ENCODE measurements around the gene AMPD3. TPM values are rescaled to one million over a fixed set of nuclear protein-coding genes. Genes with fewer than 3 reads are reported as not detected.
A peak's percentile ranks its signal among the peaks of the same experiment; 100 is the strongest.

Gene AMPD3
- total RNA-seq, 1 donor from 2014 or later = 7.1 TPM

GRCh38 chr11:10534316-10534715 is 79.3 kb downstream of the AMPD3 start:
- no peak for TF ChIP-seq CTCF (conservative IDR thresholded peaks at IDR 0.05; ENCODE audit: low read depth, low read length)
- DNase-seq (ENCODE audit: low read depth) = no peak
- no peak overlapping the region for H3K4me3 ChIP-seq (ENCODE audit: low read depth, low read length)

GRCh38 chr11:10537600-10537999 is 82.5 kb downstream of the AMPD3 start:
- no peak for TF ChIP-seq CTCF (conservative IDR thresholded peaks at IDR 0.05; ENCODE audit: low read depth, low read length)
- H3K4me3 ChIP-seq (ENCODE audit: low read depth, low read length) = no peak overlapping the region
- DNase-seq (ENCODE audit: low read depth) = no peak

GRCh38 chr11:10538924-10539323 is 83.9 kb downstream of the AMPD3 start:
- TF ChIP-seq CTCF (conservative IDR thresholded peaks at IDR 0.05; ENCODE audit: low read depth, low read length) = no peak
- no peak overlapping the region for H3K4me3 ChIP-seq (ENCODE audit: low read depth, low read length)
- DNase-seq (ENCODE audit: low read depth) = no peak

- TF ChIP-seq CTCF (conservative IDR thresholded peaks at IDR 0.05; ENCODE audit: low read depth, low read length) = no peak
- H3K4me3 ChIP-seq (ENCODE audit: low read depth, low read length) = no peak overlapping the region
- no peak for DNase-seq (ENCODE audit: low read depth)
These were observed 84.3 kb downstream of the AMPD3 start for GRCh38 chr11:10539339-10539738.

GRCh38 chr11:10540546-10540914 is 85.5 kb downstream of the AMPD3 start:
- TF ChIP-seq CTCF (conservative IDR thresholded peaks at IDR 0.05; ENCODE audit: low read depth, low read length) = no peak
- DNase-seq (ENCODE audit: low read depth) = no peak
- peak overlapping the region; percentile 77 for H3K4me3 ChIP-seq (ENCODE audit: low read depth, low read length)

GRCh38 chr11:10540915-10541560 is 86.0 kb downstream of the AMPD3 start, which contains the start of gene RNF141:
Gene RNF141 (minus strand): TSS chr11:10541187. CDS start chr11:10534158, 7,029 bp downstream.
- peak within 1 kb of the TSS; percentile 77 for H3K4me3 ChIP-seq (ENCODE audit: low read depth, low read length)
- peak; percentile 73 for TF ChIP-seq CTCF (conservative IDR thresholded peaks at IDR 0.05; ENCODE audit: low read depth, low read length)
- DNase-seq (ENCODE audit: low read depth) = peak; percentile 15

GRCh38 chr11:10541561-10541930 is 86.5 kb downstream of the AMPD3 start:
- TF ChIP-seq CTCF (conservative IDR thresholded peaks at IDR 0.05; ENCODE audit: low read depth, low read length) = no peak
- H3K4me3 ChIP-seq (ENCODE audit: low read depth, low read length) = peak overlapping the region; percentile 77
- DNase-seq (ENCODE audit: low read depth) = no peak
